ENCODE results near the gene CPE.

- no peak for TF ChIP-seq BHLHE40 (IDR thresholded peaks at IDR 0.05; ENCODE audit: low read depth, low read length)
- no peak for TF ChIP-seq CTCF (conservative IDR thresholded peaks at IDR 0.05; ENCODE audit: low read depth, low read length)
- TF ChIP-seq SMC3 (IDR thresholded peaks at IDR 0.05; ENCODE audit: low read depth, low read length), result no peak
- no peak for TF ChIP-seq POLR2A (IDR thresholded peaks at IDR 0.05; ENCODE audit: low read depth, low read length)
- TF ChIP-seq MAZ (IDR thresholded peaks at IDR 0.05; ENCODE audit: borderline replicate concordance, low read depth, low read length), result no peak
- TF ChIP-seq RFX5 (IDR thresholded peaks at IDR 0.05; ENCODE audit: low read depth, low read length), result no peak
- TF ChIP-seq CEBPB (IDR thresholded peaks at IDR 0.05; ENCODE audit: low read depth, low read length), result peak; percentile 61; the same call in 1 of the 2 replicates
- no peak for TF ChIP-seq RAD21 (IDR thresholded peaks at IDR 0.05; ENCODE audit: low read length)
- no peak for TF ChIP-seq RCOR1 (IDR thresholded peaks at IDR 0.05; ENCODE audit: insufficient replicate concordance, low read length)
- TF ChIP-seq ELK1 (IDR thresholded peaks at IDR 0.05; ENCODE audit: borderline replicate concordance, low read depth, low read length), result no peak
- TF ChIP-seq FOS (IDR thresholded peaks at IDR 0.05; ENCODE audit: low read depth, low read length), result no peak
- TF ChIP-seq MXI1 (IDR thresholded peaks at IDR 0.05; ENCODE audit: borderline replicate concordance, low read depth, low read length), result no peak
- no peak for TF ChIP-seq MAFK (IDR thresholded peaks at IDR 0.05; ENCODE audit: low read depth, low read length)
- no peak for TF ChIP-seq USF2 (IDR thresholded peaks at IDR 0.05; ENCODE audit: low read depth, low read length)
Observed at GRCh38 chr4:165461159-165461821, 82.5 kb downstream of the CPE start.
